Left colon (tissue), 2 donors: Measurements from ENCODE around the gene VTI1A. TPM values are rescaled to one million over a fixed set of nuclear protein-coding genes. Genes with fewer than 3 reads are reported as not detected.
A peak's percentile ranks its signal among the peaks of the same experiment; 100 is the strongest.
"Not testable (repeated sequence)": the region's sequence is repeated elsewhere in the genome, so short reads cannot be mapped to it uniquely, and the experiment has no call there.

Experiments used
- ATAC-seq: fragments of 200-7000 bp; cut with Tn5 transposase; one replicate; pipeline ENCODE4 v1.9.1; 2020; ENCODE audit warnings: mild to moderate bottlenecking, moderate library complexity
- DNase-seq, 2 donors: peaks; one replicate each; pipeline ENCODE4 v3.0.0-alpha.2; 2020
- intact Hi-C, 2 donors: fragments of 100-400 bp; cut with DNase I in 1 of 2; cut with micrococcal nuclease in 1 of 2; formaldehyde crosslinking; loops; one replicate each; pipeline versions ENCODE4 v1.11.2 to v1.14.0; 2022; cut with DNase I, micrococcal nuclease
- microRNA-seq, 2 donors: library from miRNA; unstranded; fragments of <30 nt; microRNA quantifications; one replicate each; pipeline versions ENCODE4 v1.1.0 to v1.2.0, GENCODE V29; 2020
- total RNA-seq, 2 donors: library from RNA; stranded (reverse); fragmentation: NEBNext Ultra II Directional; extraction: Animal tissue kit (Norgen Biotek cat#: 25700); gene quantifications; one replicate each; pipeline ENCODE4 v1.2.1, GENCODE V29; 2021
- donor health status: DM: no; HTN: no; CAD: no.
- donor health status: DM: yes; HTN: yes; CAD: no.

Gene VTI1A
- total RNA-seq, 2 donors from 2014 or later, result 44.4 to 52.8 TPM

GRCh38 chr10:112844681-112845544 is 397.9 kb downstream of the VTI1A start:
- intact Hi-C loops, result no loop called here
- no peak for ATAC-seq
- no peak for DNase-seq

- intact Hi-C loops, result no loop called here
- ATAC-seq (no peak), DNase-seq (no peak)
Observed at GRCh38 chr10:112847778-112848177, 400.8 kb downstream of the VTI1A start.

GRCh38 chr10:112848228-112848627 is 401.2 kb downstream of the VTI1A start:
- intact Hi-C loops, result no loop called here
- DNase-seq, result no peak
- ATAC-seq, result no peak

- ATAC-seq (no peak), DNase-seq (no peak)
- intact Hi-C loops, result no loop called here
Observed at GRCh38 chr10:112848868-112849430, 401.9 kb downstream of the VTI1A start.

- DNase-seq (no peak), ATAC-seq (no peak)
Observed at GRCh38 chr10:112849546-112849945, 402.5 kb downstream of the VTI1A start.

GRCh38 chr10:112851181-112851580 is 404.2 kb downstream of the VTI1A start:
- ATAC-seq (no peak), DNase-seq (no peak)
- intact Hi-C loops, result no loop called here

More at GRCh38 chr10:112849546-112849945, 402.5 kb downstream of the VTI1A start:
- intact Hi-C loops, result no loop called here

GRCh38 chr10:112851588-112852211 is 404.7 kb downstream of the VTI1A start:
- intact Hi-C loops, result no loop called here
- ATAC-seq (peak; percentile 91), DNase-seq (peak in 1 of 2 donors; percentile 31)

GRCh38 chr10:112852306-112852705 is 405.3 kb downstream of the VTI1A start:
- no peak for DNase-seq
- intact Hi-C loops, result no loop called here
- ATAC-seq, result peak; percentile 27

GRCh38 chr10:112855134-112855533 is 408.1 kb downstream of the VTI1A start:
- DNase-seq, result no peak
- intact Hi-C loops, result no loop called here
- no peak for ATAC-seq

GRCh38 chr10:112857493-112857892 is 410.5 kb downstream of the VTI1A start:
- no peak for DNase-seq
- no peak for ATAC-seq
- intact Hi-C loops, result no loop called here

- intact Hi-C loops, result no loop called here
- ATAC-seq (no peak), DNase-seq (no peak)
Observed at GRCh38 chr10:112858986-112859651, 412.1 kb downstream of the VTI1A start.

GRCh38 chr10:112859793-112860192 is 412.8 kb downstream of the VTI1A start:
- DNase-seq, result no peak
- ATAC-seq, result no peak
- intact Hi-C loops, result no loop called here

GRCh38 chr10:112863461-112863860 is 416.4 kb downstream of the VTI1A start:
- ATAC-seq, DNase-seq, intact Hi-C loops: not testable (repeated sequence)

Small RNAs within 50 kb of the gene (microRNA-seq; reads per million reads assigned to microRNA genes)
- gene MIR4295, result 0 reads per million in 2 donors

Other genes with a start within 250 kb of the VTI1A start
- not detected for gene TECTB, start 163.8 kb upstream of the VTI1A start, total RNA-seq
- gene ACSL5, start 73.1 kb upstream of the VTI1A start, total RNA-seq, result 100 to 1,000 TPM; 216 to 301 TPM
- 10 to 100 TPM; 31.7 to 34.0 TPM for gene ZDHHC6, start 301 bp upstream of the VTI1A start, total RNA-seq